Ecto neural progenitor cell (in vitro differentiated cells): ENCODE results near the gene DNAJA3.

Experiments used
- DNase-seq: peaks from one replicate; pipeline ENCODE4 v3.0.0-alpha.2; 2018; ENCODE audit warnings: low spot score

Gene DNAJA3

DNA sequence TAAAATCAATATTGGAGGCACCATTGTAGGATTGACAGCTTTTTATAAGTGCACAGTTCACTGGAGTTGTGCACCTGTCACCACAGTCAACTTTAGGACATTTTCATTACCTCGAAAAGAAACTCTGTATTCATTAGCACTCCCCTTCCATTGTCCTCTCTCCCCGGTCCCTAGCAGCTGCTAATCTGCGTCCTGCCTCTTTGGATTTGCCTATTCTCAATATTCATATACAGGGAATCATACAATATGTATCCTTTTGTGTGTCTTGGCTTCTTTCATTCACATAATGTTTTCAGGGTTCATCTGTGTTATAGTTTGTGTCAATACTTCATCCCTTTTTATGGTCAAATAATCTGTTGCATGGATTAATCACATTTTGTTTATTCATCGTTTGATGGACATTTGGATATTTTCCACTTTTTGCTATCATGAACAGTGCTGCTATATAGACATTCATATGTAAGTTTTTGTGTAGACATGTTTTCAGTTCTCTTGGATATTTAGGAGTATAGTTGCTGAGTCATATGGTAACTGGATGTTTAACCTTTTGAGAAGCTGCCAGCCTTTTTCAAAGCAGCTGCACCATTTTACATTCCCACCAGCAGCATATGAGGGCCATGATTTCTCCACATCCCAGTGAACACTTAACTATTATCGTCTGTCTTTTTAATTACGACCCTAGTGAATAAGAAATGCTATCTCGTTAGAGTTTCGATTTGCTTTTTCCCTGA, 9.8 kb downstream of the DNAJA3 start:
- no peak for DNase-seq

DNA sequence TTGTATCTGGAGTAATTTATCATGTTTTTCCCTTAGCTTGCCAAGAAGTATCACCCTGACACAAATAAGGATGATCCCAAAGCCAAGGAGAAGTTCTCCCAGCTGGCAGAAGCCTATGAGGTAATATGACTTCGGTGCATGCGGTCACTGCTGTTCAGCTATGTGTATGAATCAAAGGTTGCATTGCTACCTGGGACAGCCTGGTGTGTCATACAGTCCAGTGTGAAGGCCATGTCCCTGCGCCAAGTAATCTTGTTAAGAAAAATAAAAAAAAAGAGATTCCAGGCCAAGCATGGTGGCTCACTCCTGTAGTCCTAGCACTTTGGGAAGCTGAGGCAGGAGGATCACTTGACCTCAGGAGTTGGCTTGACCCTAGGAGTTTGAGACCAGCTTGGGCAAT, 11.7 kb downstream of the DNAJA3 start:
- DNase-seq, result no peak

DNA sequence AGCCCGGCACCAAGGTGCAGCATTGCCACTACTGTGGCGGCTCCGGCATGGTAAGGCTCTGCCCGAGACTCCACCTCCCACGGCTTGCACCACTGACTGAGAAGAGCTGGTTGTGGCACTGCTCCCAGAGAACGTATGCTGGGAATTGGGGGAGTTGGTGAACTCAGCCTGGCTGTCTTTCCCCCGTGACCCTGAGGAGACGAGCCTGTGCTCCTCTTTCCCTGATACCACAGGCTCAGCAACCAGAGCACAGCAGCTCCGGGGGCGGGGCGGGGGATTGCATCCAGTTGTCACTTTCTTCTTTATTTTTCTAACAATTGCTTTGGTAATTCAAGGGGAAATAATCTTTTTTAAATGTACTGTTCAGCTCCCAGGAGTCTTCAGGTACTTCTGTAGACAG, 16.7 kb downstream of the DNAJA3 start:
- DNase-seq, result no peak

DNA sequence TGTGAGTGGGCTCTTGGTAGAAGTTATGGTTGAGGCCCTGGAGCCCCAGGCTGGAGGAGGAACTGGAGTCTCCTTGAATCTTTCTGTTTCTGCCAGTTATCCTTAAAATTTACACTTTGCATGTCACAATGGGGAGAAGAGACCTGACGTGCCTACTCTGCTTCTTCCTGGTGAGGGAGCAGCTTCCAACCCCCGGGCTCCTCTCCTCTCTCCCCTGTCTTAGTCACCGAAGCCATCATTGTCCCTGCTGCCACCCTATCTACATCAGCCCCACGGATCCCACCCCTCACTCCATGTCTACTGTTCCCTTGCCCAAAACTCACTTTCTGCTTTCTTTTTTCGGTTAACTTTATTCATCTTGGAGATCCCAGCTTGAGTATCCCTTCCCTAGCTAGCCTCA, 17.6 kb downstream of the DNAJA3 start:
- no peak for DNase-seq

DNA sequence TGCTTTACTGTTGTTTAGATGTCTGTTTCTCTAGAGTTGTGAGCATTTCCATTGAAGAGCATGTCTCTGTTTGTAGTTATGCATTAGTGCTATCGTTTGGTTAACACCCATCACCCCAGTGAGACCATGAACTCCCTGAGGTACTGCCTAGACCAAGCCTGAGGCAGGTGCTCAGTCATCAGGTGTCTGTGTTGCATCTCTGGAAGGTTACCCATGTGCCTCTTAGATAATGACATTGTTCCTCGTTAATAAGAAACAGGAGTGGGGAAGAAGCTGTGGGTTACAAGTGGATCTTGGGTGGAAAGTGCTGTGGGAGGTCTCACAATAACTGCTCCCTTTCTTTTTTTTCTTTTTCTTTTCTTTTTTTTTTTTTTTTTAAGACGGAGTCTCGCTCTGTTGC, 18.3 kb downstream of the DNAJA3 start:
- no peak for DNase-seq

DNA sequence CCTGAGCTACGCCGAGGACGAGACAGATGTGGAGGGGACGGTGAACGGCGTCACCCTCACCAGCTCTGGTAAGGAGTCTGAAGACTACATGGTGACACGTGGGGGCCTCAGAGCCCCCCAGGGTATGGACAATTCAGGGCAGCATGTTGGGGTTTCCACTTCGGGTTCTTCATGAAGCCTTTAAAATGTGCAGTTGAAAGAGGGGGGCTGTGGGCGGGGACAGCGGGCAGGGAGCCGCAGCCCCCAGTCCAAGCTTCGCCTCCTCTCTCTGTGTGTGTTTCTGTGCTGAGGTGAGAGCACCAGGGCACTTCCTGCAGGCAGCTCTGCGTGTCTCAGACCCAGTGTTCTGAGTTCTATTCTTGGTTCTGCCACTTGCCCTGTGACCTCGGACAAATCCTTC, 24.8 kb downstream of the DNAJA3 start:
- DNase-seq, result no peak

DNA sequence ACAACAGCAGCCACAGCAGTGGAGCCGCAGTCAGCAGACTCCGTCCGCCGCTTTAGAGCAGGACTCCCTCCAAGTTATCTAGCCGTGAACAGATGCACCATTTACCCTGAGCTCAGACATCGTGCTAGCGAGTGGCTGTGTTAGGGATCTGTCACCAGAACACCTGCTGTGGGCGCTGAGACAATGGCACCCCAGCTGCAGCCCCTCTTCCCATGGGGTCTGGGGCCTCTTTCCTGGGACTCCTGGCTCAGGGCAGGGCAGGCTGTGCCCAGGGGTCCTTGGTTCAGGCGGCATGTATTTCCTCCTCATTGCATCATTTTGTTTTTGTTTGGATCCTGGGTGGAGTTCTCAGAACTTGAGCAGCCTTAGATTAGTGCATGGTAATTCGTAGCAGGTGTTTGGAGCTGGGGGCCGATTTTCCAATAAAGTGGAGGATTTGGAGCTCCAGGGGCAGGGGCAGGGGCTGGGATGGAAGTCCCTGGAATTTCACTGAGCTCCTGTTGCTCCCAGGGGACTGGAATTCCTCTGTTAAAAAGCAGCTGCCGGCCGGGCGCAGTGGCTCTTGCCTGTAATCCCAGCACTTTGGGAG, 25.4 kb downstream of the DNAJA3 start:
- no peak for DNase-seq

DNA sequence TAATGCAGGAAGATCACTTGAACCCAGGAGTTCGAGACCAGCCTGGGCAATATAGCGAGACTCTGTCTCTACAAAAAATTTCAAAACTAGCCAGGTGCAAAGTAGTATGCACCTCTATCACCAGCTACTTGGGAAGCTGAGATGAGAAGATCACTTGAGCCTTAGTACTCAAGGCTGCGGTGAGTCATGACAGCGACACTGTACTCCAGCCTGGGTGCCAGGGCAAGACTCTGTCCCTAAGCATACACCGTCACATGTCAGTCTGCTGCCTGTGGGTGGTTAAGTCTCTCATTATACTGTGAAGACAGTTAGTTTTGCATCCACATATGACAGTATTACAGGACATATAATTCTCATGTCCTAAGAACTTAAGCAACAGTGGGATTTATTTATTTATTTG, 27.0 kb downstream of the DNAJA3 start:
- no peak for DNase-seq

DNA sequence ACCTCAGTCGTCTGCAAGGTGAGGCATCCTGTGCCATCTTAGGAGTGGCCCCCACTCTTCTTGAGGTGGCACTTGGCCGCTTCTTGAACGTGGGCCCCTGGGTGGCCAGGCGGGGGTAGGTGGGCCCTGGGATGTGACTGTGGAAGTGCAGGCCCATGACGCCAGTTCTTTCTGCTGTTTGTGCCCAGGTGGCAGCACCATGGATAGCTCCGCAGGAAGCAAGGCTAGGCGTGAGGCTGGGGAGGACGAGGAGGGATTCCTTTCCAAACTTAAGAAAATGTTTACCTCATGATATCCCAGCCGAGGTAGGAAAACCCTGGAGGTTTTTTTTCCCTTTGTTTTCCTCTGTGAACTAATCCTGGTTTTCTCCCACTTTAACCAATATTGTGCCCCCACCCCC, 29.0 kb downstream of the DNAJA3 start:
- DNase-seq, result no peak

DNA sequence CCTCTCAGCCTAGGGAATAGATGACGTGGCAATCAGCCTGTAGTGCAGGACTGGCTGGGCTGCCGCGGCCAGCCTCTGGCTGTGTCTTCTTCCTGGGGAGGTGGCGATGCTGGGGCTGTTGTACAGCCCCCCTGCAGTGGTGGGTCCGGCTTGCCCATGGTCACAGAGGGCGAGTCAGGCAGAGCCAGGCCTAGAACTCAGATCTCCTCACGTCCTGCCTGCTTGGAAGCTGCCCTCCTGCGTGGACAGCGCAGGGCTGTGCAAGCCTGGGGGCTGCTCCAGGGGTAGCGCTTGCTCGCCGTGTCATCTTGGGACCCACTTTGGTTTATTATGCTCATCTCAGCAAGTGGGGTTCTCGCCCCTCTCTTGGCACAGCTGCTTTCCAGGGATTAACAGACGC, 29.4 kb downstream of the DNAJA3 start:
- DNase-seq, result no peak

DNA sequence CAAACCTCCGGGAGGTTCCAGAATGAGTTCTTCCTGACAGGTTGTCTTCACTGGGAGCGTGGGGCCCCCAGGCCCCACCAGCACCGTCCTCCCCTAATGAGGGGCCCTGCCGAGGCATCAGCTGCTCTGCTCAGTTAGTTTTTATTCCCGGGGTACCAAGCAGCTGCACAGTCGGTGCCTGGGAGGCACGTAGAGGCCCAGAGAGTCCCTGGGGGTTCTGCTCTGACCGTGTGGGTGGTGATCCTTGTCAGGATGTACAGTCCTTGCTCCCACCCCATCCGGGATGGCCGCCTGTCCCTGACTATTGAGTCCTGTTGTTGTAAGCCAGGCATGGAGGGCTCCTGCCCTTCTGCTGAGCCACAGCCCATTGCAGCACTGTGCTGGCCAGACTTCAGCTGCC, 30.3 kb downstream of the DNAJA3 start:
- no peak for DNase-seq

DNA sequence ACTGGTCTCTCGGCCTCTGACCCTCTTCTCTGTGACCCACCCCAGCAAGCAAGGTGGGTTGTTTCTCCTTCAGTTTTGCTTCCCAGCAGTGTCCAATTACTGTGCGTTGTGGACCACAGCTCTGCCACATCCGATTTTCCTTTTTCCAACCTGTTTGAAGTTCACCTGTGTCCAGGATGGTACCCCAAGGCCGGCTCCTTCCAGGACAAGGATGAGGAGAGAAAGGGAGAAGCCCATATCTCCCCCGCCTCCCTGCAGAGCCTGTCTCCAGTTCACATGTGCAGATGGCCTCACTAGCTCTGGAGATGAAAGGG, 35.2 kb downstream of the DNAJA3 start:
- DNase-seq, result no peak

DNA sequence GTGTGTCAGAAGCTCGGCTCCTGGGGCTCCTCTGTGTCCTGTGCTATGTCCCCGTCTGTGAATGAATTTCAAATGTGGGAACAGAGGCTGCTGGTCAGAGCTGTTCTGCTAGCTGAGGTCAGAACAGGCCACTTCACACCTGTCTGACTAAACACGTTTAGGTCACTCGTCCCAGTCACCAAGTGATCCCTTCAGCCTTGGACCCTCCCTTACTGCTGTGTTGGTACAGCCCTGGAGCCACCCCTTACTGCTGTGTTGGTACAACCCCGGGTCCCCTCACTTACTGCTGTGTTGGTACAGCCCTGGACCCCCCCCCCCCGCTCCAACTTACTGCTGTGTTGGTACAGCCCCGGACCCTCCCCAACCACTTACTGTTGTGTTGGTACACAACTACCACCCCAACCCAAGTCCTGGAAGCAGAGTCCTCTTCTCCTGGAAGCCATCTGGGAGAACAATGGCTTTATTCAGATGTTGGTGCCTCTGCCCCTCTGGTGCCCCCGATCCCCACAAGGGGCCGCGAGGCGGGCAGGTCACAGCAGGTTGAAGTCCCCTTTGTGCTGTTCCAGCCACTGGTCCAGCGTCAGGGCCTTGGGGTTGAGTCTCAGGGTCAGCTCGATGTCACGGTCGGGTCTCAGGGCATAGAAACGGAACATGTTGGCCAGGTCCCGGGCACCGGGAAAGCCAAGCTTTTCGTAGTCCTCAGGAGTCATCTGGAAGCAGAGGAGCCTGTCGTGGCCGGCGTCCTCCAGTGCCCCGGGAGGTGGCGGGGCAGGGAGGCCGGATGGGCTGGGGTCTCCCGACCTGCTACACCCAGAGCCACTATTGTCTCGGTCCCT, 35.8 kb downstream of the DNAJA3 start:
- DNase-seq, result peak; percentile 69

DNA sequence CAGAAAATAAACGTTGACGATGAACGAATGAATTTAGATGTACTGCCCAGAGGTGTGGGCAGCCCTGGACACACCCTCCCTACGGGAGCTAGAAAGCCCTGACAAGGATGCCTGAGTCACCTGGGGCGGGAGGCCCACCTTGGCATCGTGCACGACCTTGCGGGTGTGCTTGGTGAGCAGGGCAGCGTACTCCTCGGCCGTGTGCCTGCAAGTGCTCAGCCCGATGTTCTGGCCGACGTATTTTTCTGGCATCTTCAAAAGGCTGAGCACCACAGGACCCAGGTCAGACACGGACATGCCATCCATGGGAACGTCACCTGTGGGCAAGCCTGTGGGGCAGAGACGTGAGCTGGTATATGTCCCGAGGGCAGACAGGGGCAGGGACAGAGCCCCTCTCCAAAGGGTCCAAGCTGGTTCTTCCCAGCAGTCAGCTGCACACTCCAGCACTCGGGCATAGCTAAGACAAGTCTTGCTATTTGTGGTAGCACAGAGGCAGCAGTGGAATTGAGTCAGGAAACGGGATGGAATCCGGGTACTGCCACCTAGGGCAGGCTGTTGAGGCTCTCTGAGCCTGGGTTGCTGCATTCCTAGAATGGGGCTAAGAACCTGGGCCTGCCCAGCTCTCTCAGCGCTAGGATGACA, 38.0 kb downstream of the DNAJA3 start:
- no peak for DNase-seq

DNA sequence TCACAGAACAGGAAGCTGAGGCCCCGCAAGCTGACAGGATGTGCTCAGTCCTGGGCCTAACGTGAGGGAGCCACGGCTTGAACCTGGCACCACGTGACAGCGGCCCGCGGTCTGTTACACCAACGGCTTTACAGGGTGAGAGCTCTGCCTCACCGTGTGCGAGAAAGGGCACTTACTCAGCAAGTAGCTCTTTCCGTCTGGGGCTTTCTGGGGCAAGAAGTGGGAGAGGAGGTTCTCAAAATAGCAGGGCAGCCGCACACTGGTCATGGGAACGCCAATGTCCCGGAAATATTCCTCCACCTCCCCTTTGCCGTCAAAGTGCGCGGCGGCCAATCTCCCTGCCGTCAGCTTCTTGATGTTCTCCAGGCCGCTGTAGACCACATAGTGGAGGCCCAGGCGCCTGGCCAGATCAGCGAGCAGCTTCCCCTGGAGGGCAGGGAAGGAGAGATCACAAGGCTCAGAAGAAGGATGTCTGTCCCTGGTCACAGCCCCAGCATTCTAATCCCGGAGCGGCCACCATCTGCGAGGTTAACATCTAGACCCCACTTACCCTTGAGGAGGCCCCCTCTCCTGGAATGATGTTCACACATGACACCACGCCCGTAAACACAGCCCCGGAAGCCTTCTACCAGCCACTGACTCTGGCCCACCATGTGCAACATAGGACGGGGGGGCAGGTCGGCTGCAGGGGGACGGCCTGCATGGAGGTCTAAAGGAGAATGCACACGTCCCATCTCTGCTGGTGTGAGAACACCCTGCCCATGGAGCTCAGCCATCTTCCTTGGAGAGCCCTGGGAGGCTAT, 40.5 kb downstream of the DNAJA3 start:
- no peak for DNase-seq

DNA sequence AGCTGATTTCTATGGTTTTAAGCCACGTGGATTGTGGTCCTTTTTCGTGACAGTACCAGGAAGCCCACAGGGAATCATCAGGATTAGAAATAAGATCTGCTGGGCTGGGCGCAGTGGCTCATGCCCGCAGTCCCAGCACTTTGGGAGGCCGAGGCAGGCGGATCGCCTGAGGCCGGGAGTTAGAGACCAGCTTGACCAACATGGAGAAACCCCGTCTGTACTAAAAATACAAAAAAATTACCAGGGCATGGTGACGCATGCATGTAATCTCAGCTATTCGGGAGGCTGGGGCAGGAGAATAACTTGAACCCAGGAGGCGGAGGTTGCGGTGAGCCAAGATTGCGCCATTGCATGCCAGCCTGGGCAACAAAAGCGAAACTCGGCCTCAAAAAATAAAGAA, 42.2 kb downstream of the DNAJA3 start:
- no peak for DNase-seq

DNA sequence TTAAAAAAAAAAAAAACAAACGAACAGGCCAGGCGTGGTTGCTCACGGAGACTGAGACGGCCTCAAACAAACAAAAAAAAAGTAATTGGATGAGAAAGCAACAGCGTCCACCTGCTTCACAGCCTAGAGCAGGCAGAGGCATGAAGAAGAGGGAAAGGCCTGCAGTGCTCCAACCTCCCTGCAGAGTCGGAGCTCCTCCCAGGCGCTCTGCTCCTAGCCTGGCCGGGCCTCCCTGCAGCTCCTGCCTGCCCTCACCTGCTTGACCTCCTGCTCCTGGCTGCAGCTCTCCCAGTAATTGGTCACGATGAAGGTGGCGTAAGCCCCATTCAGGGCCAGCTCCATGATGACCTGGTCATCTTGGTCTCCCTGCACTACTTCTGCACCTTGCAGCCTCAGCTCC, 43.3 kb downstream of the DNAJA3 start:
- no peak for DNase-seq

DNA sequence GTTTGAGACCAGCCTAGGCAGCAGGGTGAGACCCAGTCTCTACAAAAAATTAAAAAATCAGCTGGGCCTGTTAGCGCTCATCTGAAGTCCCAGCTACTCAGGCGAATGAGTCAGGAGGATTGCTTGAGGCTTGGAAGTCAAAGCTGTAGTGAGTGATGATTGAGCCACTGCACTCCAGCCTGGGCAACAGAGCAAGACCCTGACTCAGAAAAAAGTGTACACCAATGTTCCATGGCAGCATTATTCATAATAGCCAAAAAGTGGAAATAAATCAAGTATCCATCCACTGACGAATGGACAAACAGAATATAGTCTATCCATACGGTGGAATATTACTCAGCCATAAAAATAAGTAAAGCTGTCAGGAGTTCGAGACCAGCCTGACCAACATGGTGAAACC, 46.2 kb downstream of the DNAJA3 start:
- no peak for DNase-seq

DNA sequence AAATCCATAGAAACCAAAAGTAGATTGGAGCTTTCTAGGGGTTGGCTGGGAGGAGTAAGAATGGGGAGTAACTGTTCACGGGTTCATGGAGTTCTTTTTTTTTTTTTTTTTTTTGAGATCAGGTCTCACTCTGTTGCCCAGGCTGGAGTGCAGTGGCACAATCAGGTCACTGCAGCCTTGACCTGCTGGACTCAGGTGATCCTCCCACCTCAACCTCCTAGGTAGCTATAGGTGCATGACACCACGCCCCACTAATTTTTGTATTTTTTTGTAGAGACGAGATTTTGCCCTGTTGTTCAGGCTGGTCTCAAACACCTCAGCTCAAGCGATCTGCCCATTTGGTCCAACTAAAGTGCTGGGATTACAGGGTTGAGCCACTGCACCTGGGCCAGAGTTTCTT, 47.2 kb downstream of the DNAJA3 start:
- DNase-seq, result no peak

DNA sequence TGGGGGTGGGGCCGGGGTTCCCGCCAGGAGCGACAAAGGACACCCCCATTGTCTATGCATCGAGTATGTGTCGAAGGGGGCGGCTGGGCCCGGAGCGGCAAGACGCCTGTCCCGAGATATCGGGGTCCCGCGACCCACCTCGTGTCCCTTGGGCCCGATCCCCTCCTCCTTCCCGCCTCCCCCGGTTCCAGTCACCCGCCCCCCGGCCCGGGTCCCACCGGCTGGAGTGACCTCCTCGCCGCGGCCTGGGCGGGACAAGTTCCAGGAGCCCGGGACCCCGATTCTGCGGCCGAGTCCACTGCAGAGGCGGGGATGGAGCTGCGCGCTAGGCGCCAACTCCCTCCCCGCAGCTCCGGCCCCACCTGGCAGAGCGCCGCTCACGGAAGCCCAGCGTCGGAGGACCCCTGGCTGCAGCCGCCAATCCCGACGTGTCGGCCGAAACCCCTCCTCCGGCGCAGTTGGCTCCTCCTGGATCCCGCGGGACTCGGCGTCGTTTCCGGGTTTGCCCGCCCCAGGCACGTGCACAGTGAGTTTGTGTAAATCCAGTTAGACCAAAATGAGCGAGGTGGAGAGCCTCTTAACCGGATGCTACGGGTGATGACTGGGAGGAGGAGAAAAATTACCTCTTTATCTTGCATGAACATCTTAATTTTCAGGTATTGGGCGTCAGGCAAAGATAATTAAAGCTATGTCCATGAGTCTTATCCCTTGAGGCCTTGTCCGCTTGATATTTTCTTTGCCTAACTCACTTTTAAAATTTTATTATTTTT, 48.7 kb downstream of the DNAJA3 start, which contains the start of gene NMRAL1:
TSS of gene NMRAL1 (minus strand) at position 434 of the 770 bp plus-strand sequence. CDS start 493 bp downstream, outside the sequence.
- DNase-seq, result peak; percentile 87
